ENCODE results near the gene C1QL1. TPM values are rescaled to one million over a fixed set of nuclear protein-coding genes. Genes with fewer than 3 reads are reported as not detected.

The C1QL1 gene
- total RNA-seq, 1 experiment from 2014 or later: 3.5 TPM

- ChIA-PET RAD21 (ENCODE audit: low non-redundant PET in 1 of 2, low total read pairs in 2 of 2, uncharacterized antibody in 2 of 2, unreplicated experiment in 2 of 2) (no interaction called here), CTCF (no interaction called here), POLR2A (no interaction called here)
- Histone ChIP-seq H3K9me2 (ENCODE audit: insufficient read depth) (no peaks in the 10 kb centered on the region), H3K27me3 (ENCODE audit: insufficient read depth, low read length) (peaks cover 3% of the 10 kb centered on the region), H3K9me3 (ENCODE audit: control insufficient read depth in 1 of 2, insufficient read depth in 1 of 2, low read depth in 1 of 2, low read length in 2 of 2) (no peaks in the 10 kb centered on the region), H4K20me1 (ENCODE audit: insufficient read depth) (no peaks in the 10 kb centered on the region), H3K4me1 (ENCODE audit: control insufficient read depth in 1 of 2, insufficient read depth in 2 of 2, low read length in 2 of 2) (no peaks in the 10 kb centered on the region), H3K79me2 (ENCODE audit: insufficient read depth, low read length) (no peaks in the 10 kb centered on the region), H3K4me3 (replicated peaks in 1 of 2; ENCODE audit: low read depth in 1 of 2, low read length in 2 of 2) (no peak overlapping the region), H3K9ac (ENCODE audit: low read length) (no peak overlapping the region), H3K27ac (ENCODE audit: low read depth, low read length) (no peak overlapping the region), H2AFZ (ENCODE audit: low read depth, low read length, poor library complexity, severe bottlenecking) (no peak overlapping the region), H3K36me3 (ENCODE audit: control insufficient read depth in 1 of 2, insufficient read depth in 2 of 2, low read length in 2 of 2) (no peaks in the 10 kb centered on the region), H3K4me2 (ENCODE audit: low read length) (no peak overlapping the region)
- no peak for ATAC-seq
- intact Hi-C loops (cut with micrococcal nuclease): no loop called here
- no peak for TF ChIP-seq ELF1 (IDR thresholded peaks at IDR 0.05; ENCODE audit: borderline replicate concordance, low read depth)
- TF ChIP-seq POLR2AphosphoS5 (IDR thresholded peaks at IDR 0.05; ENCODE audit: low read depth, low read length): no peak
- TF ChIP-seq FOSL1 (IDR thresholded peaks at IDR 0.05; ENCODE audit: low read depth): no peak
- TF ChIP-seq CBX3 (IDR thresholded peaks at IDR 0.05; ENCODE audit: low read depth): no peak
- TF ChIP-seq TCF7L2 (IDR thresholded peaks at IDR 0.05; ENCODE audit: borderline replicate concordance, extremely low read depth, insufficient read depth, insufficient read length): no peak
- no peak for TF ChIP-seq CTCF (IDR thresholded peaks at IDR 0.05 in 2 of 3, conservative IDR thresholded peaks at IDR 0.05 in 1 of 3; ENCODE audit: borderline replicate concordance in 1 of 3, insufficient read depth in 1 of 3, low read depth in 2 of 3, low read length in 2 of 3)
- TF ChIP-seq EZH2 (IDR thresholded peaks at IDR 0.05): no peak
- TF ChIP-seq SIN3A (IDR thresholded peaks at IDR 0.05; ENCODE audit: low read depth): no peak
- TF ChIP-seq POLR2A (IDR thresholded peaks at IDR 0.05; ENCODE audit: borderline replicate concordance, extremely low read depth, insufficient read depth, insufficient read length): no peak
- no peak for TF ChIP-seq ZNF274 (IDR thresholded peaks at IDR 0.05; ENCODE audit: low read depth, low read length)
- no peak for TF ChIP-seq RAD21 (IDR thresholded peaks at IDR 0.05; ENCODE audit: low read depth)
- TF ChIP-seq, protein P1, sequence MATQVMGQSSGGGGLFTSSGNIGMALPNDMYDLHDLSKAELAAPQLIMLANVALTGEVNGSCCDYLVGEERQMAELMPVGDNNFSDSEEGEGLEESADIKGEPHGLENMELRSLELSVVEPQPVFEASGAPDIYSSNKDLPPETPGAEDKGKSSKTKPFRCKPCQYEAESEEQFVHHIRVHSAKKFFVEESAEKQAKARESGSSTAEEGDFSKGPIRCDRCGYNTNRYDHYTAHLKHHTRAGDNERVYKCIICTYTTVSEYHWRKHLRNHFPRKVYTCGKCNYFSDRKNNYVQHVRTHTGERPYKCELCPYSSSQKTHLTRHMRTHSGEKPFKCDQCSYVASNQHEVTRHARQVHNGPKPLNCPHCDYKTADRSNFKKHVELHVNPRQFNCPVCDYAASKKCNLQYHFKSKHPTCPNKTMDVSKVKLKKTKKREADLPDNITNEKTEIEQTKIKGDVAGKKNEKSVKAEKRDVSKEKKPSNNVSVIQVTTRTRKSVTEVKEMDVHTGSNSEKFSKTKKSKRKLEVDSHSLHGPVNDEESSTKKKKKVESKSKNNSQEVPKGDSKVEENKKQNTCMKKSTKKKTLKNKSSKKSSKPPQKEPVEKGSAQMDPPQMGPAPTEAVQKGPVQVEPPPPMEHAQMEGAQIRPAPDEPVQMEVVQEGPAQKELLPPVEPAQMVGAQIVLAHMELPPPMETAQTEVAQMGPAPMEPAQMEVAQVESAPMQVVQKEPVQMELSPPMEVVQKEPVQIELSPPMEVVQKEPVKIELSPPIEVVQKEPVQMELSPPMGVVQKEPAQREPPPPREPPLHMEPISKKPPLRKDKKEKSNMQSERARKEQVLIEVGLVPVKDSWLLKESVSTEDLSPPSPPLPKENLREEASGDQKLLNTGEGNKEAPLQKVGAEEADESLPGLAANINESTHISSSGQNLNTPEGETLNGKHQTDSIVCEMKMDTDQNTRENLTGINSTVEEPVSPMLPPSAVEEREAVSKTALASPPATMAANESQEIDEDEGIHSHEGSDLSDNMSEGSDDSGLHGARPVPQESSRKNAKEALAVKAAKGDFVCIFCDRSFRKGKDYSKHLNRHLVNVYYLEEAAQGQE (IDR thresholded peaks at IDR 0.05; ENCODE audit: low read depth): no peak
- TF ChIP-seq JUND (IDR thresholded peaks at IDR 0.05): no peak
- TF ChIP-seq SRF (IDR thresholded peaks at IDR 0.05; ENCODE audit: low read depth): no peak
- no peak for TF ChIP-seq ZFX (IDR thresholded peaks at IDR 0.05)
- DNase-seq (ENCODE audit: low read depth, low spot score): no peak
- BruUV-seq (replicated peaks): no TSS peak
Observed at GRCh38 chr17:44981221-44981968, 13.3 kb upstream of the C1QL1 start.
